ENCODE data around the gene RAPGEF3.

RAPGEF3 gene

DNA sequence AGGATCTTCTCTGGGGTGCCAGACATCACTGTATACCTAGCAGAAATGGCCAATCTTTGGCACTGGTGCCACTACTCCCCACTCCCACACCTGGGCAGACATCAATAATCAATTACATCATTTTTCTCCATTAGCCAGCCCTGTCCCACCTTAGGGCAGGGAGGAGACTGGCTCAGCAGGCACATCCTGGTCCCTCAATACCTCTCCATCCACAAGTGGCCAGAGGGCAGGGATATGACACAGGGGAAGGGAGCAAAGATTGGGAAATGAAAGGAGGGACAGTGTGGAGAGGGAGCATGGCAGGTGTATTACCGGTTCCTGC is 10.2 kb downstream of the RAPGEF3 start:
- no peak for DNase-seq (ENCODE audit: low read depth, low spot score)
- TF ChIP-seq YY1 (IDR thresholded peaks at IDR 0.05; ENCODE audit: insufficient read depth, insufficient read length) (no peak), ZNF274 (IDR thresholded peaks at IDR 0.05; ENCODE audit: low read depth, low read length) (no peak), SUZ12 (IDR thresholded peaks at IDR 0.05; ENCODE audit: extremely low read depth, insufficient read depth, insufficient read length) (no peak)
- H3K9ac ChIP-seq (ENCODE audit: insufficient read length, low read depth): no peak overlapping the region
- no peaks in the 10 kb centered on the region for H3K36me3 ChIP-seq (ENCODE audit: insufficient read depth, insufficient read length, low read length)
- H3K9me3 ChIP-seq (ENCODE audit: insufficient read depth, low read length): no peaks in the 10 kb centered on the region
- H3K27me3 ChIP-seq (ENCODE audit: insufficient read depth, insufficient read length): peaks cover under 1% of the 10 kb centered on the region
- no peak overlapping the region for H3K4me3 ChIP-seq (ENCODE audit: insufficient read length, low read depth)
- peaks cover 10% of the 10 kb centered on the region for H3K4me1 ChIP-seq (ENCODE audit: insufficient read depth, insufficient read length)

GRCh38 chr12:47747596-47748506 is 10.8 kb downstream of the RAPGEF3 start:
- Histone ChIP-seq H3K36me3 (ENCODE audit: insufficient read depth, insufficient read length, low read length) (no peaks in the 10 kb centered on the region), H3K9ac (ENCODE audit: insufficient read length, low read depth) (no peak overlapping the region), H3K4me1 (ENCODE audit: insufficient read depth, insufficient read length) (peaks cover 9% of the 10 kb centered on the region), H3K27me3 (ENCODE audit: insufficient read depth, insufficient read length) (peaks cover 3% of the 10 kb centered on the region), H3K9me3 (ENCODE audit: insufficient read depth, low read length) (no peaks in the 10 kb centered on the region), H3K4me3 (ENCODE audit: insufficient read length, low read depth) (no peak overlapping the region)
- no peak for TF ChIP-seq YY1 (IDR thresholded peaks at IDR 0.05; ENCODE audit: insufficient read depth, insufficient read length)
- TF ChIP-seq ZNF274 (IDR thresholded peaks at IDR 0.05; ENCODE audit: low read depth, low read length): no peak
- no peak for TF ChIP-seq SUZ12 (IDR thresholded peaks at IDR 0.05; ENCODE audit: extremely low read depth, insufficient read depth, insufficient read length)
- no peak for DNase-seq (ENCODE audit: low read depth, low spot score)

- TF ChIP-seq YY1 (IDR thresholded peaks at IDR 0.05; ENCODE audit: insufficient read depth, insufficient read length) (no peak), ZNF274 (IDR thresholded peaks at IDR 0.05; ENCODE audit: low read depth, low read length) (no peak), SUZ12 (IDR thresholded peaks at IDR 0.05; ENCODE audit: extremely low read depth, insufficient read depth, insufficient read length) (no peak)
- DNase-seq (ENCODE audit: low read depth, low spot score): no peak
- Histone ChIP-seq H3K4me1 (ENCODE audit: insufficient read depth, insufficient read length) (peaks cover 9% of the 10 kb centered on the region), H3K4me3 (ENCODE audit: insufficient read length, low read depth) (no peak overlapping the region), H3K9me3 (ENCODE audit: insufficient read depth, low read length) (no peaks in the 10 kb centered on the region), H3K36me3 (ENCODE audit: insufficient read depth, insufficient read length, low read length) (no peaks in the 10 kb centered on the region), H3K27me3 (ENCODE audit: insufficient read depth, insufficient read length) (peaks cover 3% of the 10 kb centered on the region), H3K9ac (ENCODE audit: insufficient read length, low read depth) (no peak overlapping the region)
Observed at GRCh38 chr12:47747126-47747525, 11.6 kb downstream of the RAPGEF3 start.

- TF ChIP-seq ZNF274 (IDR thresholded peaks at IDR 0.05; ENCODE audit: low read depth, low read length) (no peak), SUZ12 (IDR thresholded peaks at IDR 0.05; ENCODE audit: extremely low read depth, insufficient read depth, insufficient read length) (no peak), YY1 (IDR thresholded peaks at IDR 0.05; ENCODE audit: insufficient read depth, insufficient read length) (no peak)
- Histone ChIP-seq H3K36me3 (ENCODE audit: insufficient read depth, insufficient read length, low read length) (no peaks in the 10 kb centered on the region), H3K4me3 (ENCODE audit: insufficient read length, low read depth) (no peak overlapping the region), H3K27me3 (ENCODE audit: insufficient read depth, insufficient read length) (peaks cover 3% of the 10 kb centered on the region), H3K9me3 (ENCODE audit: insufficient read depth, low read length) (no peaks in the 10 kb centered on the region), H3K4me1 (ENCODE audit: insufficient read depth, insufficient read length) (peaks cover 9% of the 10 kb centered on the region), H3K9ac (ENCODE audit: insufficient read length, low read depth) (no peak overlapping the region)
- no peak for DNase-seq (ENCODE audit: low read depth, low spot score)
Observed at GRCh38 chr12:47746523-47746922, 12.2 kb downstream of the RAPGEF3 start.

DNA sequence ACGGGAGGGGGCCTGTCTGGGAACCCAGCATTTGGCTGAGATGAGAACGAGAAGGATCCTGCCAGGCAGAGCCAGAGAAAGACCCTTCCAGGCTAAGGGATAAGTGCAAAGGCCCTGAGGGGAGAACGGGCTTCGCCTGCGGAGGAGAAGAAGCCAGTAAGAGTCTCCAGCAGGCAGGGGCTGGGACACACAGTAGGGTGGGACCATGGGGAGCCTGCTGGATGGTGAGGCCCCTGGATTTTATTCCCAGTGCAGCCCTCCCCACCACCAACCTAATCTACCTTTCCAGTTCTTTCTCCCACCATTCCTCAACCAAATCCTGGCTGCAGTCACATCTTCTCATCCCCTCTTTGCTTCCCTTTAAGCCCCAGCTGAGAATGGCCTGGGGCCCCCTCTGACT is 12.6 kb downstream of the RAPGEF3 start:
- Histone ChIP-seq H3K9me3 (ENCODE audit: insufficient read depth, low read length) (no peaks in the 10 kb centered on the region), H3K27me3 (ENCODE audit: insufficient read depth, insufficient read length) (peaks cover 3% of the 10 kb centered on the region), H3K4me3 (ENCODE audit: insufficient read length, low read depth) (no peak overlapping the region), H3K4me1 (ENCODE audit: insufficient read depth, insufficient read length) (peaks cover 10% of the 10 kb centered on the region), H3K36me3 (ENCODE audit: insufficient read depth, insufficient read length, low read length) (no peaks in the 10 kb centered on the region), H3K9ac (ENCODE audit: insufficient read length, low read depth) (no peak overlapping the region)
- no peak for DNase-seq (ENCODE audit: low read depth, low spot score)
- no peak for TF ChIP-seq ZNF274 (IDR thresholded peaks at IDR 0.05; ENCODE audit: low read depth, low read length)
- no peak for TF ChIP-seq YY1 (IDR thresholded peaks at IDR 0.05; ENCODE audit: insufficient read depth, insufficient read length)
- TF ChIP-seq SUZ12 (IDR thresholded peaks at IDR 0.05; ENCODE audit: extremely low read depth, insufficient read depth, insufficient read length): no peak

- Histone ChIP-seq H3K4me3 (ENCODE audit: insufficient read length, low read depth) (no peak overlapping the region), H3K4me1 (ENCODE audit: insufficient read depth, insufficient read length) (peaks cover 14% of the 10 kb centered on the region), H3K9ac (ENCODE audit: insufficient read length, low read depth) (no peak overlapping the region), H3K27me3 (ENCODE audit: insufficient read depth, insufficient read length) (peaks cover 3% of the 10 kb centered on the region), H3K9me3 (ENCODE audit: insufficient read depth, low read length) (no peaks in the 10 kb centered on the region), H3K36me3 (ENCODE audit: insufficient read depth, insufficient read length, low read length) (no peaks in the 10 kb centered on the region)
- DNase-seq (ENCODE audit: low read depth, low spot score): no peak
- no peak for TF ChIP-seq SUZ12 (IDR thresholded peaks at IDR 0.05; ENCODE audit: extremely low read depth, insufficient read depth, insufficient read length)
- no peak for TF ChIP-seq ZNF274 (IDR thresholded peaks at IDR 0.05; ENCODE audit: low read depth, low read length)
- no peak for TF ChIP-seq YY1 (IDR thresholded peaks at IDR 0.05; ENCODE audit: insufficient read depth, insufficient read length)
Observed at GRCh38 chr12:47745485-47746041, 13.1 kb downstream of the RAPGEF3 start.

GRCh38 chr12:47744778-47745436 is 13.8 kb downstream of the RAPGEF3 start:
- H3K36me3 ChIP-seq (ENCODE audit: insufficient read depth, insufficient read length, low read length): no peaks in the 10 kb centered on the region
- H3K9me3 ChIP-seq (ENCODE audit: insufficient read depth, low read length): no peaks in the 10 kb centered on the region
- DNase-seq (ENCODE audit: low read depth, low spot score): no peak
- H3K4me3 ChIP-seq (ENCODE audit: insufficient read length, low read depth): no peak overlapping the region
- peaks cover 3% of the 10 kb centered on the region for H3K27me3 ChIP-seq (ENCODE audit: insufficient read depth, insufficient read length)
- H3K4me1 ChIP-seq (ENCODE audit: insufficient read depth, insufficient read length): peaks cover 20% of the 10 kb centered on the region
- TF ChIP-seq ZNF274 (IDR thresholded peaks at IDR 0.05; ENCODE audit: low read depth, low read length): no peak
- no peak for TF ChIP-seq YY1 (IDR thresholded peaks at IDR 0.05; ENCODE audit: insufficient read depth, insufficient read length)
- no peak for TF ChIP-seq SUZ12 (IDR thresholded peaks at IDR 0.05; ENCODE audit: extremely low read depth, insufficient read depth, insufficient read length)
- H3K9ac ChIP-seq (ENCODE audit: insufficient read length, low read depth): no peak overlapping the region
